Osteoblast (primary cell): Measurements from ENCODE around the gene RESF1. TPM values are rescaled to one million over a fixed set of nuclear protein-coding genes. Genes with fewer than 3 reads are reported as not detected.
A peak's percentile ranks its signal among the peaks of the same experiment; 100 is the strongest.

Source experiments
- DNase-seq: peaks from one replicate; pipeline ENCODE4 v3.0.0; 2011; ENCODE audit warnings: low spot score, mixed read lengths; ENCODE audit not compliant: insufficient read length; ENCODE audit errors: missing footprints
- H2AFZ ChIP-seq: 2 replicates; pipeline ENCODE4 v1.6.0; 2011; ENCODE audit warnings: mild to moderate bottlenecking, low read length
- H3K27ac ChIP-seq: 2 replicates; pipeline ENCODE4 v1.5.1; 2011; ENCODE audit warnings: mild to moderate bottlenecking, low read depth, low read length, moderate library complexity
- H3K27me3 ChIP-seq: 2 replicates; pipeline ENCODE4 v1.6.0; 2012; ENCODE audit warnings: mild to moderate bottlenecking, control low read depth, inconsistent platforms, low read length, moderate library complexity; ENCODE audit not compliant: insufficient read depth
- H3K36me3 ChIP-seq: 2 replicates; pipeline ENCODE4 v1.5.1; 2011; ENCODE audit warnings: mild to moderate bottlenecking, low read length, control low read depth, moderate library complexity; ENCODE audit not compliant: insufficient read depth
- H3K4me1 ChIP-seq: 2 replicates; pipeline ENCODE4 v1.5.1; 2011; ENCODE audit warnings: mild to moderate bottlenecking, low read length, control low read depth, moderate library complexity; ENCODE audit not compliant: insufficient read depth
- H3K4me2 ChIP-seq: 2 replicates; pipeline ENCODE4 v1.6.0; 2011; ENCODE audit warnings: mild to moderate bottlenecking, low read length; ENCODE audit not compliant: insufficient read depth
- H3K4me3 ChIP-seq: fragments of 200-600 bp; sonication (generic); 3 replicates; pipeline ENCODE4 v1.5.1; 2012; ENCODE audit warnings: mild to moderate bottlenecking, low read length, inconsistent platforms; ENCODE audit not compliant: insufficient read depth
- H3K79me2 ChIP-seq: 2 replicates; pipeline ENCODE4 v1.6.0; 2012; ENCODE audit warnings: mild to moderate bottlenecking, low read length, control low read depth, inconsistent platforms; ENCODE audit not compliant: insufficient read depth
- H3K9me3 ChIP-seq: 2 replicates; pipeline ENCODE4 v1.5.1; 2011; ENCODE audit warnings: low read depth, low read length, control low read depth
- H4K20me1 ChIP-seq: 2 replicates; pipeline ENCODE4 v1.6.0; 2012; ENCODE audit warnings: mild to moderate bottlenecking, low read length, control low read depth; ENCODE audit not compliant: insufficient read depth
- total RNA-seq: library from RNA; depleted of rRNA; stranded (reverse); fragments of >200 nt; gene quantifications from 2 replicates; pipeline ENCODE4 v1.2.3, GENCODE V29; 2012
- TF ChIP-seq, protein P1 (sequence below): IDR thresholded peaks from 2 replicates; pipeline ENCODE4 v1.5.1; 2011; ENCODE audit warnings: mild to moderate bottlenecking, low read depth, low read length, moderate library complexity; ENCODE audit errors: extremely low read depth

RESF1 gene
- total RNA-seq, 1 donor: 31.5 TPM

DNA sequence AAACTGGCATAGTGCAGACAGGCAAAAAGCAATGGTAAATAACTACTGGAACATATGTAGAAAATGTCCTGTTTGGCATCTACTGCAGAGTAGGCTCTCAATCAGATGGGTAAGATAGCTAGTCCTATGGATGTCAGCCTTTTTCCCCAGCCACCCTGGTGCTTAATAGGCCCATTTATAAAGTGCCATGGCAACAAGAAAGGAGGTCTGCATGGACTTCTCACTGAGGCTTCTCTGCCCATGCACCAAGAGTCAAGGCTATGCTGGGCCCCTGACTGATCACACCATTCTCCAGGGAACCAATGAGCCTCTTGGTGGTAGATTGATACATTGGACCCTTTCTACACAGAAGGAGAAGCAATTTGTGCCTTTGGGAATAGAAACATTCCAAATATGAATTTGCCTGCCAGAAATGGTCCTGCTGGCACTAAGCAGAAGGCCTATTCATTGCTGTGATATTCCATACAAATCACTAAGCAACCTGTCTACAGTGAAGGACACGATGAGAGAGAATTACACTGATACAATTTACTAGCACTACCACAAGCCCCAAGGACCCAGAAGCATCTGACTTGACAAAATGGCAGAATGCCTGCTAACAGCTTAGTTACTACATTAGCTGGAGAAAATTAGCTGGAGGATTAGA, 43.8 kb downstream of the RESF1 start:
- TF ChIP-seq, protein P1, sequence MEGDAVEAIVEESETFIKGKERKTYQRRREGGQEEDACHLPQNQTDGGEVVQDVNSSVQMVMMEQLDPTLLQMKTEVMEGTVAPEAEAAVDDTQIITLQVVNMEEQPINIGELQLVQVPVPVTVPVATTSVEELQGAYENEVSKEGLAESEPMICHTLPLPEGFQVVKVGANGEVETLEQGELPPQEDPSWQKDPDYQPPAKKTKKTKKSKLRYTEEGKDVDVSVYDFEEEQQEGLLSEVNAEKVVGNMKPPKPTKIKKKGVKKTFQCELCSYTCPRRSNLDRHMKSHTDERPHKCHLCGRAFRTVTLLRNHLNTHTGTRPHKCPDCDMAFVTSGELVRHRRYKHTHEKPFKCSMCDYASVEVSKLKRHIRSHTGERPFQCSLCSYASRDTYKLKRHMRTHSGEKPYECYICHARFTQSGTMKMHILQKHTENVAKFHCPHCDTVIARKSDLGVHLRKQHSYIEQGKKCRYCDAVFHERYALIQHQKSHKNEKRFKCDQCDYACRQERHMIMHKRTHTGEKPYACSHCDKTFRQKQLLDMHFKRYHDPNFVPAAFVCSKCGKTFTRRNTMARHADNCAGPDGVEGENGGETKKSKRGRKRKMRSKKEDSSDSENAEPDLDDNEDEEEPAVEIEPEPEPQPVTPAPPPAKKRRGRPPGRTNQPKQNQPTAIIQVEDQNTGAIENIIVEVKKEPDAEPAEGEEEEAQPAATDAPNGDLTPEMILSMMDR: no peak
- Histone ChIP-seq H4K20me1 (no peaks in the 10 kb centered on the region), H2AFZ (no peak overlapping the region), H3K4me1 (peaks cover 9% of the 10 kb centered on the region), H3K9me3 (no peaks in the 10 kb centered on the region), H3K79me2 (no peaks in the 10 kb centered on the region), H3K27me3 (no peaks in the 10 kb centered on the region), H3K4me3 (no peak overlapping the region), H3K27ac (peak overlapping the region; percentile 20), H3K4me2 (peak overlapping the region; percentile 25), H3K36me3 (no peaks in the 10 kb centered on the region)
- peak; percentile 74 for DNase-seq

DNA sequence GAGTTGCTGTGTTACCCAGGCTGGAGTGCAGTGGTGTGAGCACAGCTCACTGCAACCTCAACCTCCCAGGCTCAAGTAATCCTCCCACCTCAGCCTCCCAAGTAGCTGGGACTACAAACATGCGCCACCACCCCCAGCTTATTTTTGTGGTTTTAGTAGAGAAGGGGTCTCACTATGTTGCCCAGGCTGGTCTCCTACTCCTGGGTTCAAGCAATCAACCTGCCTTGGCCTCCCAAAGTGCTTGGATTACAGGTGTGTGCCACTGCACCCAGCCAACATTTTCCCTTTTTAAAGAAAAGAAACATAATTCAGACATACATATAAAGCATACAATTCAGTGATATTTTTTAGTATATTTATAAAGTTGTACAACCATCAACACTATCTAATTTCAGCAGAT, 44.4 kb downstream of the RESF1 start:
- Histone ChIP-seq H3K36me3 (no peaks in the 10 kb centered on the region), H3K9me3 (no peaks in the 10 kb centered on the region), H3K4me3 (no peak overlapping the region), H3K4me2 (no peak overlapping the region), H3K79me2 (no peaks in the 10 kb centered on the region), H3K27ac (no peak overlapping the region), H4K20me1 (no peaks in the 10 kb centered on the region), H3K27me3 (no peaks in the 10 kb centered on the region), H2AFZ (no peak overlapping the region), H3K4me1 (peaks cover 9% of the 10 kb centered on the region)
- DNase-seq: no peak
- TF ChIP-seq, protein P1: no peak

DNA sequence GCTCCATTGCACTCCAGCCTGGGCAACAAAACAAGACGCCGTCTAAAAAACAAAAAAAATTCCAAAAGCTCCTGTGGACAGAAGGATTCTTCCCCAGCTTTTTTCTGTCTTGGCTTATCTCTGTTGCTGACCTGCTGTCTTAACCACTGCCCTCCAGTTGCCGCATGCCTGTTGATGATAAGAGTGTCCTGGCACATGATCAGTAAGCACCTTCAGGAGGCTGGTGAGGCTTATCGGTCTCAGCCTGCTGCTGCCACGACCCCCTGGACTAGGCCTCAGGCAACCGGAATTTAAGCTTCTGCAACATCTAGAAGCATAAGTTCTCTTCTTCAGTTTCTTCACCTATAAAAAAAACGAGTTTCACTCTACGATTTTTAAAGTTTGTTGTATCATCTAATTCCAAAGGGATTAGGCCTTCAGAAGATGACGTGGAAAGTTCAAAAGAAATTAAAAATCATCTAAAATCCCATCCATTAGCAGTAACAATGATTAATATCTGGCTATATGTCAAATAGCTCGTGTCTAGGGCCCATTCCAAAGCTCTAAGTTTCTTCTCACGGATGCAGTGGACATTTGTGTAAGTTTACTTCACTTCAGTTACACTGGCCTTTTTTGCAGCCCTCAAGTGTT, 46.4 kb downstream of the RESF1 start:
- no peak overlapping the region for H3K27ac ChIP-seq
- peaks cover 9% of the 10 kb centered on the region for H3K4me1 ChIP-seq
- H4K20me1 ChIP-seq: no peaks in the 10 kb centered on the region
- TF ChIP-seq, protein P1: no peak
- H3K27me3 ChIP-seq: no peaks in the 10 kb centered on the region
- H3K4me3 ChIP-seq: no peak overlapping the region
- H3K9me3 ChIP-seq: no peaks in the 10 kb centered on the region
- H3K4me2 ChIP-seq: no peak overlapping the region
- H2AFZ ChIP-seq: no peak overlapping the region
- no peak for DNase-seq
- no peaks in the 10 kb centered on the region for H3K79me2 ChIP-seq
- no peaks in the 10 kb centered on the region for H3K36me3 ChIP-seq

Other genes with a start within 250 kb of the RESF1 start
- gene AMN1, start 230.4 kb upstream of the RESF1 start, total RNA-seq: 5.4 and 5.6 TPM in 2 replicates
- 17.7 and 21.0 TPM in 2 replicates for gene BICD1, start 147.4 kb downstream of the RESF1 start, total RNA-seq